HepG2 (cell line): Measurements from ENCODE around the gene TPD52L2. TPM values are rescaled to one million over a fixed set of nuclear protein-coding genes. Genes with fewer than 3 reads are reported as not detected.

Source experiments
- ARHGAP35 ChIP-seq: sonication (generic); formaldehyde crosslinking; IDR thresholded peaks from 2 replicates; pipeline ENCODE4 v1.9.0; 2022; ENCODE audit warnings: mild to moderate bottlenecking, inconsistent platforms, moderate library complexity, missing genetic modification reagents, borderline replicate concordance
- ATAD3A ChIP-seq: sonication (generic); formaldehyde crosslinking; IDR thresholded peaks from 2 replicates; pipeline ENCODE4 v1.4.0; 2020; ENCODE audit warnings: missing genetic modification reagents
- HOXD1 ChIP-seq: sonication (generic); formaldehyde crosslinking; IDR thresholded peaks from 2 replicates; pipeline ENCODE4 v1.5.0; 2020; ENCODE audit warnings: missing genetic modification reagents
- ISL2 ChIP-seq: sonication (generic); formaldehyde crosslinking; IDR thresholded peaks from 2 replicates; pipeline ENCODE4 v1.5.0; 2020; ENCODE audit warnings: missing genetic modification reagents
- NRL ChIP-seq: sonication (generic); formaldehyde crosslinking; IDR thresholded peaks from 2 replicates; pipeline ENCODE4 v1.5.0; 2020; ENCODE audit warnings: missing genetic modification reagents, mild to moderate bottlenecking, moderate library complexity, borderline replicate concordance
- PCBP2 ChIP-seq: fragments of 200-400 bp; formaldehyde crosslinking; optimal IDR thresholded peaks from 2 replicates; pipeline ENCODE3; 2018; ENCODE audit warnings: low read length, low read depth; ENCODE audit not compliant: poor library complexity, severe bottlenecking
- PRDM10 ChIP-seq: sonication (generic); formaldehyde crosslinking; IDR thresholded peaks from 2 replicates; pipeline ENCODE4 v1.4.0; 2020; ENCODE audit warnings: low read depth, missing genetic modification reagents
- RFXANK ChIP-seq: IDR thresholded peaks from 2 replicates; pipeline ENCODE4 v1.6.1; 2016
- SMAD9 ChIP-seq: sonication (generic); formaldehyde crosslinking; IDR thresholded peaks from 2 replicates; pipeline ENCODE4 v1.5.1; 2020; ENCODE audit warnings: mild to moderate bottlenecking, missing genetic modification reagents
- SMC3 ChIP-seq: IDR thresholded peaks from 2 replicates; pipeline ENCODE4 v1.6.1; 2011; ENCODE audit warnings: low read length, improper control_type of control experiment
- ZFP1 ChIP-seq: IDR thresholded peaks from 2 replicates; pipeline ENCODE4 v1.6.1; 2016
- ZNF207 ChIP-seq: fragments of 450-650 bp; IDR thresholded peaks from 2 replicates; pipeline ENCODE4 v1.6.1; 2016; ENCODE audit warnings: antibody characterized with exemption, borderline replicate concordance
- ZNF230 ChIP-seq: sonication (generic); formaldehyde crosslinking; IDR thresholded peaks from 2 replicates; pipeline ENCODE4 v1.4.0; 2020; ENCODE audit warnings: mild to moderate bottlenecking, missing genetic modification reagents
- ZNF441 ChIP-seq: sonication (generic); formaldehyde crosslinking; IDR thresholded peaks from 2 replicates; pipeline ENCODE4 v1.7.0; 2021; ENCODE audit warnings: missing genetic modification reagents, borderline replicate concordance
- polyA plus RNA-seq, 8 experiments: library from polyadenylated mRNA; depleted of rRNA in 3 of 8; stranded (reverse) in 7 of 8; unstranded in 1 of 8; fragments of >200 nt; fragmentation: Illumina TruSeq in 4 of 8; extraction: Trizol in 4 of 8; gene quantifications; 2 replicates each; pipeline versions ENCODE4 v1.2.1 to v1.2.3, GENCODE V29; 2011 to 2016; ENCODE audit warnings: low read depth in 4 of 8, missing spikeins in 1 of 8, mixed read lengths in 1 of 8; ENCODE audit not compliant: insufficient read depth in 1 of 8
- total RNA-seq, 5 experiments: library from RNA; depleted of rRNA; stranded (reverse); fragments of >200 nt; fragmentation: Illumina TruSeq; extraction: Trizol; gene quantifications; 2 replicates each; pipeline ENCODE4 v1.2.3, GENCODE V29; 2016; ENCODE audit warnings: low read depth in 1 of 5
- TF ChIP-seq, protein P1 (sequence below): sonication (generic); formaldehyde crosslinking; IDR thresholded peaks from 2 replicates; pipeline ENCODE4 v1.5.1; 2020; ENCODE audit warnings: mild to moderate bottlenecking, missing genetic modification reagents, moderate library complexity
- TF ChIP-seq, protein P2 (sequence below): sonication (generic); formaldehyde crosslinking; IDR thresholded peaks from 2 replicates; pipeline ENCODE4 v1.4.0; 2020; ENCODE audit warnings: missing genetic modification reagents, borderline replicate concordance
- TF ChIP-seq, protein P3 (sequence below): sonication (generic); formaldehyde crosslinking; IDR thresholded peaks from 2 replicates; pipeline ENCODE4 v1.8.0; 2022; ENCODE audit warnings: low read depth, missing genetic modification reagents

TPD52L2 gene
- total and polyA plus RNA-seq, 2 of the 13 experiments (the other 11 are each of a cell fraction or from before 2014, with no cell fraction given), result 156 to 184 TPM

- TF ChIP-seq, protein P1, sequence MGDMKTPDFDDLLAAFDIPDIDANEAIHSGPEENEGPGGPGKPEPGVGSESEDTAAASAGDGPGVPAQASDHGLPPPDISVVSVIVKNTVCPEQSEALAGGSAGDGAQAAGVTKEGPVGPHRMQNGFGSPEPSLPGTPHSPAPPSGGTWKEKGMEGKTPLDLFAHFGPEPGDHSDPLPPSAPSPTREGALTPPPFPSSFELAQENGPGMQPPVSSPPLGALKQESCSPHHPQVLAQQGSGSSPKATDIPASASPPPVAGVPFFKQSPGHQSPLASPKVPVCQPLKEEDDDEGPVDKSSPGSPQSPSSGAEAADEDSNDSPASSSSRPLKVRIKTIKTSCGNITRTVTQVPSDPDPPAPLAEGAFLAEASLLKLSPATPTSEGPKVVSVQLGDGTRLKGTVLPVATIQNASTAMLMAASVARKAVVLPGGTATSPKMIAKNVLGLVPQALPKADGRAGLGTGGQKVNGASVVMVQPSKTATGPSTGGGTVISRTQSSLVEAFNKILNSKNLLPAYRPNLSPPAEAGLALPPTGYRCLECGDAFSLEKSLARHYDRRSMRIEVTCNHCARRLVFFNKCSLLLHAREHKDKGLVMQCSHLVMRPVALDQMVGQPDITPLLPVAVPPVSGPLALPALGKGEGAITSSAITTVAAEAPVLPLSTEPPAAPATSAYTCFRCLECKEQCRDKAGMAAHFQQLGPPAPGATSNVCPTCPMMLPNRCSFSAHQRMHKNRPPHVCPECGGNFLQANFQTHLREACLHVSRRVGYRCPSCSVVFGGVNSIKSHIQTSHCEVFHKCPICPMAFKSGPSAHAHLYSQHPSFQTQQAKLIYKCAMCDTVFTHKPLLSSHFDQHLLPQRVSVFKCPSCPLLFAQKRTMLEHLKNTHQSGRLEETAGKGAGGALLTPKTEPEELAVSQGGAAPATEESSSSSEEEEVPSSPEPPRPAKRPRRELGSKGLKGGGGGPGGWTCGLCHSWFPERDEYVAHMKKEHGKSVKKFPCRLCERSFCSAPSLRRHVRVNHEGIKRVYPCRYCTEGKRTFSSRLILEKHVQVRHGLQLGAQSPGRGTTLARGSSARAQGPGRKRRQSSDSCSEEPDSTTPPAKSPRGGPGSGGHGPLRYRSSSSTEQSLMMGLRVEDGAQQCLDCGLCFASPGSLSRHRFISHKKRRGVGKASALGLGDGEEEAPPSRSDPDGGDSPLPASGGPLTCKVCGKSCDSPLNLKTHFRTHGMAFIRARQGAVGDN, result peak; percentile 67
- TF ChIP-seq, protein P2, sequence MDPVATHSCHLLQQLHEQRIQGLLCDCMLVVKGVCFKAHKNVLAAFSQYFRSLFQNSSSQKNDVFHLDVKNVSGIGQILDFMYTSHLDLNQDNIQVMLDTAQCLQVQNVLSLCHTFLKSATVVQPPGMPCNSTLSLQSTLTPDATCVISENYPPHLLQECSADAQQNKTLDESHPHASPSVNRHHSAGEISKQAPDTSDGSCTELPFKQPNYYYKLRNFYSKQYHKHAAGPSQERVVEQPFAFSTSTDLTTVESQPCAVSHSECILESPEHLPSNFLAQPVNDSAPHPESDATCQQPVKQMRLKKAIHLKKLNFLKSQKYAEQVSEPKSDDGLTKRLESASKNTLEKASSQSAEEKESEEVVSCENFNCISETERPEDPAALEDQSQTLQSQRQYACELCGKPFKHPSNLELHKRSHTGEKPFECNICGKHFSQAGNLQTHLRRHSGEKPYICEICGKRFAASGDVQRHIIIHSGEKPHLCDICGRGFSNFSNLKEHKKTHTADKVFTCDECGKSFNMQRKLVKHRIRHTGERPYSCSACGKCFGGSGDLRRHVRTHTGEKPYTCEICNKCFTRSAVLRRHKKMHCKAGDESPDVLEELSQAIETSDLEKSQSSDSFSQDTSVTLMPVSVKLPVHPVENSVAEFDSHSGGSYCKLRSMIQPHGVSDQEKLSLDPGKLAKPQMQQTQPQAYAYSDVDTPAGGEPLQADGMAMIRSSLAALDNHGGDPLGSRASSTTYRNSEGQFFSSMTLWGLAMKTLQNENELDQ (CRISPR knock-in tag), result no peak
- no peak for TF ChIP-seq NRL (CRISPR knock-in tag)
- no peak for TF ChIP-seq SMC3
- no peak for TF ChIP-seq PCBP2
- TF ChIP-seq ZNF207, result no peak
- TF ChIP-seq, protein P3, sequence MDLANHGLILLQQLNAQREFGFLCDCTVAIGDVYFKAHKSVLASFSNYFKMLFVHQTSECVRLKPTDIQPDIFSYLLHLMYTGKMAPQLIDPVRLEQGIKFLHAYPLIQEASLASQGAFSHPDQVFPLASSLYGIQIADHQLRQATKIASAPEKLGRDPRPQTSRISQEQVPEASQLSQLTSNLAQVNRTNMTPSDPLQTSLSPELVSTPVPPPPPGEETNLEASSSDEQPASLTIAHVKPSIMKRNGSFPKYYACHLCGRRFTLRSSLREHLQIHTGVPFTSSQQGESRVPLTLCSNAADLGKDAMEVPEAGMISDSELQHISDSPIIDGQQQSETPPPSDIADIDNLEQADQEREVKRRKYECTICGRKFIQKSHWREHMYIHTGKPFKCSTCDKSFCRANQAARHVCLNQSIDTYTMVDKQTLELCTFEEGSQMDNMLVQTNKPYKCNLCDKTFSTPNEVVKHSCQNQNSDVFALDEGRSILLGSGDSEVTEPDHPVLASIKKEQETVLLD (CRISPR knock-in tag), result no peak
- TF ChIP-seq ZNF441 (CRISPR knock-in tag), result no peak
- TF ChIP-seq ARHGAP35, result no peak
- TF ChIP-seq RFXANK (CRISPR knock-in tag), result no peak
- peak; percentile 65; the same call in 1 of the 2 replicates for TF ChIP-seq ZNF230 (CRISPR knock-in tag)
- 0 out of 2 replicates have a peak, but pooled peaks have one; percentile 37 for TF ChIP-seq PRDM10 (CRISPR knock-in tag)
- peak; percentile 38 for TF ChIP-seq ISL2 (CRISPR knock-in tag)
- TF ChIP-seq HOXD1 (CRISPR knock-in tag), result 0 out of 2 replicates have a peak, but pooled peaks have one; percentile 49
- no peak for TF ChIP-seq SMAD9 (CRISPR knock-in tag)
- TF ChIP-seq ZFP1, result no peak
- TF ChIP-seq ATAD3A (CRISPR knock-in tag), result no peak
These were observed 10.9 kb upstream of the TPD52L2 start (continued) for GRCh38 chr20:63854069-63854765.
